Muscle of back (tissue), 11 donors: ENCODE measurements around the gene KDM4F. TPM values are rescaled to one million over a fixed set of nuclear protein-coding genes. Genes with fewer than 3 reads are reported as not detected.

Experiments
- DNase-seq, 3 donors: peaks; one replicate each; pipeline versions ENCODE4 v3.0.0 to v3.0.0-alpha.2; 2013
- polyA plus RNA-seq, 10 donors: library from polyadenylated mRNA; unstranded; fragments of 120-200 nt; gene quantifications; one replicate each; pipeline ENCODE4 v1.2.1, GENCODE V29; 2013; ENCODE audit not compliant: insufficient read length in 10 of 10

KDM4F gene
- polyA plus RNA-seq, 10 donors: not detected

DNA sequence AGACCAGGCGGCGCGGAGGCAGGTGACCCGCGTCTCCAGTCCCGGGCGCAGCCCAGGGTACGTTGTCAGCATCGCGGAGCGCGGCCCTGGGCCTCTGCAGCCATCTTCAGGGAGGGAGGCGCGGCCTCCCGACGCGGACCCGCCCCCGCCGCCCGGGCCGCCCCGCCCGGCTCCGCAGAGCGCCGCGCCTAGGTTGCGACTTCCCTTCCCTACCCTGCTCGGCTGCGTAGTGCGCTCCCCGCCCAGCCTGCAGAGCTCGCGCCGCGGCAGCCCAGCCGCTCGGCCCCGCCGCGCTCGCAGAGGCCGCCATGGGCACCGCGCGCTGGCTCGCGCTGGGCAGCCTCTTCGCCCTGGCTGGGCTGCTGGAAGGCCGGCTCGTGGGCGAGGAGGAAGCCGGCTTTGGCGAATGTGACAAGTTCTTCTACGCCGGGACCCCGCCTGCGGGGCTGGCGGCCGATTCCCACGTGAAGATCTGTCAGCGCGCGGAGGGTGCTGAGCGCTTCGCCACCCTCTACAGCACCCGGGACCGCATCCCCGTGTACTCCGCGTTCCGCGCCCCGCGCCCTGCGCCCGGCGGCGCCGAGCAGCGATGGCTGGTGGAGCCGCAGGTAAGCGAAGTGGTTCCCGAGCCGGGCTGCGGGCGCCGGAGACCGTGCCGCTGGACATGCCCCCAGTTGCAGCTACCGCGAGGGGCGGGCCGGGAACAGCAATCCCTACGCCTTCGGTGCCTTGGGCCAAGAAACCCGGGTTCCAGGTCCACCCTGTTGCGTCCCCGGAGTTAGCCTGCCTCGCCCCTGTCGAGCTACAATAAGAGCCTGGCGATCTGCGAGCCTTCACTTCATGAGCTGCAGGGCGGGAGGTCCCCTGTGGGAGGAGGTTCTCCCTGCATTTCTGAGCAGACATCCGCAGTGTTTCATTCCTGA lies 40.7 kb downstream of the KDM4F start, which contains the start of gene ENDOD1:
Gene ENDOD1, plus strand, starts transcription at position 227 of the 923 bp plus-strand sequence. Its CDS starts 82 bp downstream, at position 309.
- peak; percentile 87 to 96 (median 89) for DNase-seq

DNA sequence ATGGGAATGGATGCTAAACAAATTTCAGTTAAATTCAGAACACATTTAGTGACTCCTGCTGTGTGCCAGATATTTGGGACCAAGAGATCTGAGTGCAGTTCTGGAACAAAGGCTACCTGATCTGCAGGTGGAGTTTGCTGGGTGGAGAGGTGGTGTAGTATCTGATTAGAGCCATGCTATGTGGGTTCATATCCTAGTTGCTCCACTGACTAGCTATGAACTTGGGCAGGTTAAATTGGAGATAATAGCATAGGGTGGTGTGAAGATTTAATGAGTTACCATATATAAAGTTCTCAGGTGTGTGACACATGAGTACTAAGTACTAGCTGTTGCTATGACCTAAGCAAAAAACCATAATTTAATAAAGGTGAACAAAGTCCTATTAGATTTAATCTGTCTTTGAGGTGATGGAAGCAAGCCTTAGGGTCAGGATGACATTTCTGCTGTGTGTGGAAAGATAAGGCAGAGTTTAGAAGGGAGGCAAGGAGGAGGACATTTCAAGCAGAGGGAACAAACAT lies 42.5 kb downstream of the KDM4F start:
- no peak for DNase-seq

DNA sequence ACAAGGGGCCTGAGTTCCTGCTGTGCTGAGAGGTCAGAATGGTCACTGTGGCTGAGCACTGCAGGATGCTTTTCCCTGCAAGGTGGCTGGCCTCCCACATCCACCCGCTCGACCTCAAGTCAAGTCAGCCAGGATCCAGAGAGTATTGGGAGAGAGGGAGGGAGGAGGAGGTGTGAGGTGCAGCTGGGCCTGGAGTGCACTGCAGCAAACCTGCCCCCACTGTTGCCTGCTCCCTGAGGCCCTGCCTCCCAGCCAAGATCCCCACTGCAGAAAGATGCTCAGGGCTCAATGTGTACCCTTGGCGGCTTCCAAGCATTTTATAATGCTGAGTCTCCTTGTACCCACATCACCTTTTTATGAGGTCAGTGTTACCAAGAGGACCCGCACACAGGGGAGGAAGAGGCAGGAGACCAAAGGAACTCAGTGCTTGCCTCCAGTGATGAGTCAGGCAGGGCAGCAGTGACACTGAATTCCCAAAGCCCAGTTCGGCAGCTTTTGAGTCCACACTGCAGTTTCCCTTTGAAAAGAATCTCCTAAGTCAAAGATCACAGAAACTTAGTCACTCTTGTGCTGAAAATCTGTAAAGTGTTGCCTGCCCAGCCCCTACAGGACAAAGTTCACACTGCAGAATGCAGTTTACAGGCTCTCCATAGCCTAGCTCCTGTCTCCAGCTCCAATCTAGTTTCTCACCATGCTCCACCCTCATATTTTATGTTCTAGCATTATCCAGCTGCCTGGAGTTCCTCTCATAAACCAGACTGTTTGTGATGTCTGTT lies 43.5 kb downstream of the KDM4F start:
- no peak for DNase-seq

DNA sequence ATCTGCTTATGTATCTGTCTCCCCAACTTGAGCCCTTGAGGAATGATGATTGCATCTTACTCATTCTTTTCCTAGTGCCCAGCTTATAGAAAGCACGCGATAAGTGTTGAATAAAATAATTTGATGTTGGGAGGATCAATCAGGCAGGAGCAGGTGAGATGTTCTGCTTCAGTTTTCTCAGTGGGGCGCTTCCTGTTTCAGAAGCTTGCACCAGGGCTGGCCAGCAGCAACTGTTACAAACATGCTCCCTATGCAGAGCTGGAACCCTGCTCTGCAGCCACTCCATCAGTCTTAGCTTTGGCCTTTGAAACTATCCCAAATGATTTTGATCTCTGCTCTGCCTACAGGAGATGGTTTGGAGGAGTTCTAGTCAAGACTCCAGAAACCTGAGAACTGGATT lies 44.3 kb downstream of the KDM4F start:
- DNase-seq: no peak

DNA sequence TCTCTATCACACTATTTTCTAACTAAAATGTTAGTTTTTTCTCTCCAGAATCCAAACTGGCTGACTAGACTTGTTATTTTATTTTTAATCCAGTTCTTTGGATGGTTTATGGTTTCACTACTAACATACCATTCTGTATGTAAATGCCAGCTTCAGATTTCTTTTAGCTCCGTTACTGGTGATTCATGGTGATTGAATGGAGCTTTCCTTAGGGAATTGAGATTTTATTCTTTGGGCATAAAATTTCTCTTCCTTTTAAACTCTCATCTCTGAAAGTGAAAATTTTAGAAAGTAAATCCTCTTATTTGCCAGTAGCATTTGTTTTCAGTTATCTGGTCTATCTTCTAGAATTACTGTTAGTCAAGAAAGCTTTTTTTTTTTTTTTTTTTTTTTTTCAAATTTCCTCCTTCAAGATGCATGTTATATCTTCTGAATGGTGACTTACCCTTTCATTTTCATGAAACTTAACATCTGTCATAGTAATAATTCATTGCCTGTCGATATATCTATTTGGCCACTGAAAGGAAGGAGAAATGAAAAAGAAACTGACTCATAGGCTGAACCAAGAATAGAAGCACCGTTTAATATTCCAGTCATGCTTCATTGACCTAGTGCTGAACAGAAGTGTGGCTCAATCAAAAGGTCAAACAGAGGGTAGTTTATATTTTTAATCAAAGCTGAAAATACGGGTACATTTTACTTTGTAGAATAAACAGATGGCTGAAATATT lies 46.8 kb downstream of the KDM4F start:
- no peak for DNase-seq

DNA sequence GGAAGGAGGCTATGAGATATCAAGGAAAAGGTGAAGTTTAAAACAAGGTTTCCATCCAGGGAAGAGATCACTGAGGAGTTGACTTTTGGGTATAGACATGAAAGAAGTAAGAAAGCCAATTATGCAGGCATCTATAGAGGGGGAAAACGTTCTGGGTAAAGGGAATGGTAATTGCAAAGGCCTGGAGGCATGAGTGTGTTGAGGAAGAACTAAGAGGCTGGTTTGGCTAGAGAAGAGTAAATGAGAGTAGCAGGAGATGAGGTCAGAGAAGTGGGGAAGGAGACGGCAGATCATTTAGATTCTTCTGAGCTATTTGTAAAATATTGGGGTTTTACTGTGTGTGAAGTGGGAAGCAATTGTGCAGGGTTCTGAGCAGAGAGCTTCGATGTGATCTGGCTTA lies 48.0 kb downstream of the KDM4F start:
- DNase-seq: no peak

DNA sequence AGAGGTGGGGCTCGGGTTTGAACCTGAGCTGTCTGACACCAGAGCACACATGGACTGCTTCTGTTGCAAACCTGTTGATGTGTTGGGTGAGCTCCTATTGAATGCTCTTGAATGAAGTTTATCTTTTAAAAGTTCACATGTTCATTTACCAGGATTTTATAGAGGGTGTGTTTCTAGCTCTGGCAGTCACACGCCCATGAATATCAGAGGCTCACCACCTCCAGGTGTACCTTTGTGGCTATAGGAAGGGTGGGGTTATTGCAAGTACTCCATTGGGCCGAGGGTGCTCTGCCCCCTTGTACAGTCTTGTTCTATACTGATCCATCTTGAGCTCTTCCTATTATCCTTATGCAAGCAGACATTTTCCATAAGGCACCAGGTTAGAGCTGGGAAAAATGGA lies 49.6 kb downstream of the KDM4F start:
- DNase-seq: no peak

DNA sequence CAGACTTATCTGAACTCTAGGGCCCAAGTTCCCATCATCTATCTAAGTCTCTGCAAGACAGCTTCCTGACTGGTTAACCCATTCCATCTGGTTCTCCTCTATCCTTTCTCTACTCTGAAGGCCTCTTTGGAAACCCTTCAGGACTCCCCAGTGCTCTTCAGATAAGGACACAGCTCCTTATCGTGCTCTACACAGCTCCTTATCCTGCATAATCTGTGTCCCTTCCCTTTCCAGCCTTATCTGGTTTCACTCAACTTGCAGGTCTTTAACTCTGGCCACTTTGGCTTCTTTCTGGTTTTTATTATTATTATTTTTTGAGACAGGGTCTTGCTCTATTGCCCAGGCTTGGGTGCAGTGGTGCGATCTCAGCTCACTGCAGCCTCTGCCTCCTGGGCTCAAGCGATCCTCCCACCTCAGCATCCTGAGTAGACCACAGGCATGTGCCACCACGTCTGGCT lies 51.0 kb downstream of the KDM4F start:
- no peak for DNase-seq

Other genes starting within 250 kb of the KDM4F start
- 10 to 100 TPM; 71.8 to 91.7 (median 81.1) TPM for gene CWC15, start 75.9 kb upstream of the KDM4F start, polyA plus RNA-seq
- 1 to 10 TPM in 8 of 10 donors, under 1 TPM in 2; 0.88 to 1.5 (median 1.2) TPM for gene KDM4D, start 75.7 kb upstream of the KDM4F start, polyA plus RNA-seq
- gene KDM4E, start 24.2 kb upstream of the KDM4F start, polyA plus RNA-seq: under 1 TPM in 9 of 10 donors, not detected in 1; 0.09 to 0.20 (median 0.15) TPM
- gene SRSF8, start 17.5 kb downstream of the KDM4F start, polyA plus RNA-seq: 10 to 100 TPM; 40.9 to 54.3 (median 45.8) TPM
- gene ENDOD1, start 40.4 kb downstream of the KDM4F start, polyA plus RNA-seq: 10 to 100 TPM; 53.1 to 89.3 (median 63.0) TPM
- gene SESN3, start 181.8 kb downstream of the KDM4F start, polyA plus RNA-seq: 100 to 1,000 TPM in 7 of 10 donors, 10 to 100 TPM in 3; 79.8 to 157 (median 118) TPM